ENCODE results near the gene RAP1B.

RAP1B gene

GRCh38 chr12:68628698-68629097 lies 18.0 kb downstream of the RAP1B start:
- Histone ChIP-seq H3K27ac (no peak overlapping the region), H3K4me3 (ENCODE audit: low read depth, low read length) (no peak overlapping the region), H3K27me3 (ENCODE audit: control insufficient read depth, insufficient read depth, low read length) (no peaks in the 10 kb centered on the region), H3K9me3 (ENCODE audit: control insufficient read depth, low read length) (peaks cover 4% of the 10 kb centered on the region), H3K4me1 (peaks cover 12% of the 10 kb centered on the region), H2AFZ (no peak overlapping the region), H3K9ac (no peak overlapping the region), H3K79me2 (peaks cover 82% of the 10 kb centered on the region), H3K4me2 (ENCODE audit: low read length) (no peak overlapping the region), H3K36me3 (ENCODE audit: control insufficient read depth, insufficient read depth, low read length) (no peaks in the 10 kb centered on the region)
- TF ChIP-seq CTCF (IDR thresholded peaks at IDR 0.05): no peak

- Histone ChIP-seq H3K27me3 (ENCODE audit: control insufficient read depth, insufficient read depth, low read length) (no peaks in the 10 kb centered on the region), H3K79me2 (peaks cover 78% of the 10 kb centered on the region), H3K9me3 (ENCODE audit: control insufficient read depth, low read length) (peaks cover 4% of the 10 kb centered on the region), H3K27ac (no peak overlapping the region), H2AFZ (no peak overlapping the region), H3K9ac (no peak overlapping the region), H3K4me3 (ENCODE audit: low read depth, low read length) (no peak overlapping the region), H3K4me2 (ENCODE audit: low read length) (no peak overlapping the region), H3K4me1 (peaks cover 18% of the 10 kb centered on the region), H3K36me3 (ENCODE audit: control insufficient read depth, insufficient read depth, low read length) (no peaks in the 10 kb centered on the region)
- TF ChIP-seq CTCF (IDR thresholded peaks at IDR 0.05): no peak
These were observed 19.4 kb downstream of the RAP1B start for GRCh38 chr12:68630050-68630449.

GRCh38 chr12:68630598-68630997 lies 19.9 kb downstream of the RAP1B start:
- TF ChIP-seq CTCF (IDR thresholded peaks at IDR 0.05): no peak
- Histone ChIP-seq H3K9me3 (ENCODE audit: control insufficient read depth, low read length) (peaks cover 4% of the 10 kb centered on the region), H3K27me3 (ENCODE audit: control insufficient read depth, insufficient read depth, low read length) (no peaks in the 10 kb centered on the region), H3K4me2 (ENCODE audit: low read length) (no peak overlapping the region), H2AFZ (no peak overlapping the region), H3K27ac (no peak overlapping the region), H3K4me1 (peaks cover 18% of the 10 kb centered on the region), H3K79me2 (peaks cover 79% of the 10 kb centered on the region), H3K9ac (no peak overlapping the region), H3K4me3 (ENCODE audit: low read depth, low read length) (no peak overlapping the region), H3K36me3 (ENCODE audit: control insufficient read depth, insufficient read depth, low read length) (no peaks in the 10 kb centered on the region)

- H3K27ac ChIP-seq: no peak overlapping the region
- H3K27me3 ChIP-seq (ENCODE audit: control insufficient read depth, insufficient read depth, low read length): no peaks in the 10 kb centered on the region
- H2AFZ ChIP-seq: no peak overlapping the region
- peaks cover 18% of the 10 kb centered on the region for H3K4me1 ChIP-seq
- H3K4me3 ChIP-seq (ENCODE audit: low read depth, low read length): no peak overlapping the region
- no peak overlapping the region for H3K9ac ChIP-seq
- H3K79me2 ChIP-seq: peaks cover 79% of the 10 kb centered on the region
- no peak for TF ChIP-seq CTCF (IDR thresholded peaks at IDR 0.05)
- H3K9me3 ChIP-seq (ENCODE audit: control insufficient read depth, low read length): peaks cover 4% of the 10 kb centered on the region
- H3K36me3 ChIP-seq (ENCODE audit: control insufficient read depth, insufficient read depth, low read length): no peaks in the 10 kb centered on the region
- H3K4me2 ChIP-seq (ENCODE audit: low read length): peak overlapping the region; percentile 2
These were observed 20.5 kb downstream of the RAP1B start for GRCh38 chr12:68631227-68631626.

DNA sequence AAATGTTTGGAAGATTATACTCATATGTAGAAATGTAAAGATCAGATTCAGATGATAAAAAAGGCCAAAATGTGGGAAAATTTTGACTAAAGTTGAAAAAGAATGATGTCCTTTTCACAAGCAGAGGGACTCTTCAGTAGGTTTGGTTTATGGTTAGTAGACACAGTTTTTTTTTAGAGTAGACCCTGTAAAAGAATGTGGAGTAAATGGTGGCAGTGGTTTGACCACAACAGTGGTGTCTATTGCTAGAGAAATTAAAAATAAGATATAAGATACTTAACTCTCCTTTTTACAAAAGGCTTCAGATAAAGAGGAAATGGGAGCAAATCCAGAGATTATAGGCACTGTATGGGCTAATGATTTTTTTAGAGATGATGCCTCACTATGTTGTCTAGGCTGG lies 21.8 kb downstream of the RAP1B start:
- Histone ChIP-seq H3K79me2 (peaks cover 77% of the 10 kb centered on the region), H3K36me3 (ENCODE audit: control insufficient read depth, insufficient read depth, low read length) (no peaks in the 10 kb centered on the region), H3K4me3 (ENCODE audit: low read depth, low read length) (no peak overlapping the region), H3K27me3 (ENCODE audit: control insufficient read depth, insufficient read depth, low read length) (no peaks in the 10 kb centered on the region), H3K4me2 (ENCODE audit: low read length) (no peak overlapping the region), H3K4me1 (peaks cover 18% of the 10 kb centered on the region), H3K9ac (no peak overlapping the region), H3K27ac (no peak overlapping the region), H2AFZ (no peak overlapping the region), H3K9me3 (ENCODE audit: control insufficient read depth, low read length) (peaks cover 4% of the 10 kb centered on the region)
- TF ChIP-seq CTCF (IDR thresholded peaks at IDR 0.05): no peak

All from parathyroid adenoma (tissue), 2 donors.